ENCODE results near the gene UVRAG.

Gene UVRAG

GRCh38 chr11:75792997-75793800 lies 21.8 kb upstream of the UVRAG start:
- H3K27me3 ChIP-seq (ENCODE audit: control insufficient read depth in 5 of 5, insufficient read depth in 4 of 5, low read length in 5 of 5), result no peaks in the 10 kb centered on the region
- H3K36me3 ChIP-seq (ENCODE audit: control insufficient read depth in 5 of 5, insufficient read depth in 5 of 5, low read length in 5 of 5), result peaks cover under 1 to 84% (median 67%) of the 10 kb centered on the region in 5 donors
- H3K4me3 ChIP-seq (ENCODE audit: low read depth in 1 of 5, low read length in 5 of 5), result no peak overlapping the region
- peaks cover 5 to 72% (median 36%) of the 10 kb centered on the region in 5 donors for H3K4me1 ChIP-seq (ENCODE audit: control insufficient read depth in 5 of 5, insufficient read depth in 5 of 5, low read length in 5 of 5)
- H3K9ac ChIP-seq (ENCODE audit: low read length in 5 of 5), result no peak overlapping the region
- H3K27ac ChIP-seq (ENCODE audit: low read depth, low read length), result peak overlapping the region; percentile 61
- H3K9me3 ChIP-seq (ENCODE audit: control insufficient read depth in 5 of 5, low read length in 5 of 5), result no peaks in the 10 kb centered on the region

GRCh38 chr11:75793966-75794365 lies 21.0 kb upstream of the UVRAG start:
- Histone ChIP-seq H3K27me3 (ENCODE audit: control insufficient read depth in 5 of 5, insufficient read depth in 4 of 5, low read length in 5 of 5) (no peaks in the 10 kb centered on the region), H3K9me3 (ENCODE audit: control insufficient read depth in 5 of 5, low read length in 5 of 5) (no peaks in the 10 kb centered on the region), H3K4me1 (ENCODE audit: control insufficient read depth in 5 of 5, insufficient read depth in 5 of 5, low read length in 5 of 5) (peaks cover 5 to 67% (median 36%) of the 10 kb centered on the region in 5 donors), H3K36me3 (ENCODE audit: control insufficient read depth in 5 of 5, insufficient read depth in 5 of 5, low read length in 5 of 5) (peaks cover 0 to 84% (median 67%) of the 10 kb centered on the region in 5 donors), H3K27ac (ENCODE audit: low read depth, low read length) (peak overlapping the region; percentile 61), H3K9ac (ENCODE audit: low read length in 5 of 5) (no peak overlapping the region), H3K4me3 (ENCODE audit: low read depth in 1 of 5, low read length in 5 of 5) (no peak overlapping the region)

- Histone ChIP-seq H3K27ac (ENCODE audit: low read depth, low read length) (peak overlapping the region; percentile 67), H3K36me3 (ENCODE audit: control insufficient read depth in 5 of 5, insufficient read depth in 5 of 5, low read length in 5 of 5) (peaks cover 0 to 84% (median 66%) of the 10 kb centered on the region in 5 donors), H3K9ac (ENCODE audit: low read length in 5 of 5) (no peak overlapping the region)
Observed at GRCh38 chr11:75795276-75796090, 19.5 kb upstream of the UVRAG start.

GRCh38 chr11:75796091-75796435 lies 18.9 kb upstream of the UVRAG start:
- peaks cover 0 to 84% (median 66%) of the 10 kb centered on the region in 5 donors for H3K36me3 ChIP-seq (ENCODE audit: control insufficient read depth in 5 of 5, insufficient read depth in 5 of 5, low read length in 5 of 5)
- no peak overlapping the region for H3K9ac ChIP-seq (ENCODE audit: low read length in 5 of 5)
- no peak overlapping the region for H3K4me3 ChIP-seq (ENCODE audit: low read depth in 1 of 5, low read length in 5 of 5)
- peaks cover 0 to 54% (median 40%) of the 10 kb centered on the region in 5 donors for H3K4me1 ChIP-seq (ENCODE audit: control insufficient read depth in 5 of 5, insufficient read depth in 5 of 5, low read length in 5 of 5)
- H3K27ac ChIP-seq (ENCODE audit: low read depth, low read length), result peak overlapping the region; percentile 67
- H3K27me3 ChIP-seq (ENCODE audit: control insufficient read depth in 5 of 5, insufficient read depth in 4 of 5, low read length in 5 of 5), result no peaks in the 10 kb centered on the region
- no peaks in the 10 kb centered on the region for H3K9me3 ChIP-seq (ENCODE audit: control insufficient read depth in 5 of 5, low read length in 5 of 5)

More at GRCh38 chr11:75795276-75796090, 19.5 kb upstream of the UVRAG start:
- H3K9me3 ChIP-seq (ENCODE audit: control insufficient read depth in 5 of 5, low read length in 5 of 5), result no peaks in the 10 kb centered on the region
- no peak overlapping the region for H3K4me3 ChIP-seq (ENCODE audit: low read depth in 1 of 5, low read length in 5 of 5)
- H3K4me1 ChIP-seq (ENCODE audit: control insufficient read depth in 5 of 5, insufficient read depth in 5 of 5, low read length in 5 of 5), result peaks cover 3 to 56% (median 36%) of the 10 kb centered on the region in 5 donors
- no peaks in the 10 kb centered on the region for H3K27me3 ChIP-seq (ENCODE audit: control insufficient read depth in 5 of 5, insufficient read depth in 4 of 5, low read length in 5 of 5)

- Histone ChIP-seq H3K36me3 (ENCODE audit: control insufficient read depth in 5 of 5, insufficient read depth in 5 of 5, low read length in 5 of 5) (peaks cover 0 to 82% (median 67%) of the 10 kb centered on the region in 5 donors), H3K27ac (ENCODE audit: low read depth, low read length) (peak overlapping the region; percentile 27), H3K4me1 (ENCODE audit: control insufficient read depth in 5 of 5, insufficient read depth in 5 of 5, low read length in 5 of 5) (peaks cover 0 to 55% (median 43%) of the 10 kb centered on the region in 5 donors), H3K9me3 (ENCODE audit: control insufficient read depth in 5 of 5, low read length in 5 of 5) (no peaks in the 10 kb centered on the region), H3K9ac (ENCODE audit: low read length in 5 of 5) (no peak overlapping the region), H3K4me3 (ENCODE audit: low read depth in 1 of 5, low read length in 5 of 5) (no peak overlapping the region), H3K27me3 (ENCODE audit: control insufficient read depth in 5 of 5, insufficient read depth in 4 of 5, low read length in 5 of 5) (no peaks in the 10 kb centered on the region)
Observed at GRCh38 chr11:75797116-75797515, 17.9 kb upstream of the UVRAG start.

- no peaks in the 10 kb centered on the region for H3K27me3 ChIP-seq (ENCODE audit: control insufficient read depth in 5 of 5, insufficient read depth in 4 of 5, low read length in 5 of 5)
Observed at GRCh38 chr11:75797792-75798191, 17.2 kb upstream of the UVRAG start.

GRCh38 chr11:75800136-75800675 lies 14.8 kb upstream of the UVRAG start:
- no peak overlapping the region for H3K9ac ChIP-seq (ENCODE audit: low read length in 5 of 5)
- H3K4me3 ChIP-seq (ENCODE audit: low read depth in 1 of 5, low read length in 5 of 5), result no peak overlapping the region
- H3K9me3 ChIP-seq (ENCODE audit: control insufficient read depth in 5 of 5, low read length in 5 of 5), result no peaks in the 10 kb centered on the region
- H3K27ac ChIP-seq (ENCODE audit: low read depth, low read length), result no peak overlapping the region
- H3K36me3 ChIP-seq (ENCODE audit: control insufficient read depth in 5 of 5, insufficient read depth in 5 of 5, low read length in 5 of 5), result peaks cover 0 to 72% (median 57%) of the 10 kb centered on the region in 5 donors
- no peaks in the 10 kb centered on the region for H3K27me3 ChIP-seq (ENCODE audit: control insufficient read depth in 5 of 5, insufficient read depth in 4 of 5, low read length in 5 of 5)
- peaks cover 2 to 42% (median 26%) of the 10 kb centered on the region in 5 donors for H3K4me1 ChIP-seq (ENCODE audit: control insufficient read depth in 5 of 5, insufficient read depth in 5 of 5, low read length in 5 of 5)

More at GRCh38 chr11:75797792-75798191, 17.2 kb upstream of the UVRAG start:
- no peak overlapping the region for H3K9ac ChIP-seq (ENCODE audit: low read length in 5 of 5)
- peaks cover 0 to 55% (median 38%) of the 10 kb centered on the region in 5 donors for H3K4me1 ChIP-seq (ENCODE audit: control insufficient read depth in 5 of 5, insufficient read depth in 5 of 5, low read length in 5 of 5)
- no peak overlapping the region for H3K4me3 ChIP-seq (ENCODE audit: low read depth in 1 of 5, low read length in 5 of 5)
- H3K36me3 ChIP-seq (ENCODE audit: control insufficient read depth in 5 of 5, insufficient read depth in 5 of 5, low read length in 5 of 5), result peaks cover 0 to 81% (median 67%) of the 10 kb centered on the region in 5 donors
- no peaks in the 10 kb centered on the region for H3K9me3 ChIP-seq (ENCODE audit: control insufficient read depth in 5 of 5, low read length in 5 of 5)
- peak overlapping the region; percentile 27 for H3K27ac ChIP-seq (ENCODE audit: low read depth, low read length)

- Histone ChIP-seq H3K27ac (ENCODE audit: low read depth, low read length) (no peak overlapping the region), H3K9ac (ENCODE audit: low read length in 5 of 5) (no peak overlapping the region), H3K4me3 (ENCODE audit: low read depth in 1 of 5, low read length in 5 of 5) (no peak overlapping the region), H3K4me1 (ENCODE audit: control insufficient read depth in 5 of 5, insufficient read depth in 5 of 5, low read length in 5 of 5) (peaks cover 2 to 36% (median 26%) of the 10 kb centered on the region in 5 donors), H3K27me3 (ENCODE audit: control insufficient read depth in 5 of 5, insufficient read depth in 4 of 5, low read length in 5 of 5) (no peaks in the 10 kb centered on the region), H3K36me3 (ENCODE audit: control insufficient read depth in 5 of 5, insufficient read depth in 5 of 5, low read length in 5 of 5) (peaks cover 0 to 66% (median 53%) of the 10 kb centered on the region in 5 donors), H3K9me3 (ENCODE audit: control insufficient read depth in 5 of 5, low read length in 5 of 5) (no peaks in the 10 kb centered on the region)
Observed at GRCh38 chr11:75800728-75801361, 14.2 kb upstream of the UVRAG start.

GRCh38 chr11:75801362-75802020 lies 13.5 kb upstream of the UVRAG start:
- H3K9me3 ChIP-seq (ENCODE audit: control insufficient read depth in 5 of 5, low read length in 5 of 5), result no peaks in the 10 kb centered on the region
- H3K4me1 ChIP-seq (ENCODE audit: control insufficient read depth in 5 of 5, insufficient read depth in 5 of 5, low read length in 5 of 5), result peaks cover 2 to 30% (median 24%) of the 10 kb centered on the region in 5 donors
- H3K27ac ChIP-seq (ENCODE audit: low read depth, low read length), result peak overlapping the region; percentile 15
- H3K9ac ChIP-seq (ENCODE audit: low read length in 5 of 5), result no peak overlapping the region
- H3K4me3 ChIP-seq (ENCODE audit: low read depth in 1 of 5, low read length in 5 of 5), result no peak overlapping the region
- no peaks in the 10 kb centered on the region for H3K27me3 ChIP-seq (ENCODE audit: control insufficient read depth in 5 of 5, insufficient read depth in 4 of 5, low read length in 5 of 5)
- peaks cover 0 to 60% (median 47%) of the 10 kb centered on the region in 5 donors for H3K36me3 ChIP-seq (ENCODE audit: control insufficient read depth in 5 of 5, insufficient read depth in 5 of 5, low read length in 5 of 5)
